ENCODE results near the gene NFIC. TPM values are rescaled to one million over a fixed set of nuclear protein-coding genes. Genes with fewer than 3 reads are reported as not detected.
"Not testable (repeated sequence)": the region's sequence is repeated elsewhere in the genome, so short reads cannot be mapped to it uniquely, and the experiment has no call there.

NFIC gene
- total RNA-seq, 2 experiments from 2014 or later: 1.5 to 1.7 TPM

GRCh38 chr19:3328743-3329142 lies 37.6 kb upstream of the NFIC start:
- H3K9me2 ChIP-seq (ENCODE audit: insufficient read depth, low read length): no peaks in the 10 kb centered on the region
- H3K4me2 ChIP-seq (ENCODE audit: low read length): no peak overlapping the region
- intact Hi-C loops (cut with micrococcal nuclease; ENCODE audit: unreplicated experiment): loop anchor here (5.0 kb wide), 1 partner anchor 114 kb away; no protein-coding TSS in a partner anchor

GRCh38 chr19:3330047-3330446 lies 36.3 kb upstream of the NFIC start:
- Histone ChIP-seq H3K9me2 (ENCODE audit: insufficient read depth, low read length) (no peaks in the 10 kb centered on the region), H3K27ac (ENCODE audit: low read depth, low read length, poor library complexity, severe bottlenecking) (no peak overlapping the region), H3K4me3 (ENCODE audit: low read depth, low read length, poor library complexity, severe bottlenecking) (no peak overlapping the region), H3K4me2 (ENCODE audit: low read length) (no peak overlapping the region), H3K4me1 (ENCODE audit: insufficient read depth, low read length, poor library complexity, severe bottlenecking) (no peaks in the 10 kb centered on the region), H4K20me1 (ENCODE audit: insufficient read depth, low read length) (no peaks in the 10 kb centered on the region), H2AFZ (ENCODE audit: low read length) (no peak overlapping the region), H3K36me3 (ENCODE audit: insufficient read depth, low read length) (no peaks in the 10 kb centered on the region), H3K9me3 (ENCODE audit: low read length) (no peaks in the 10 kb centered on the region), H3K79me2 (ENCODE audit: insufficient read depth, low read depth, low read length) (no peaks in the 10 kb centered on the region)
- ChIA-PET CTCF (ENCODE audit: unreplicated experiment) (no interaction called here), POLR2A (interaction anchor here (0.7 kb wide), 1 partner anchor 244 kb away, joined by 4 read pairs; no protein-coding TSS in a partner anchor)
- TF ChIP-seq CTCF (conservative IDR thresholded peaks at IDR 0.05; ENCODE audit: low read length): no peak
- no peak for TF ChIP-seq EZH2phosphoT487 (IDR thresholded peaks at IDR 0.05; ENCODE audit: borderline replicate concordance, low read depth, low read length)
- DNase-seq (ENCODE audit: low spot score): no peak
- BruUV-seq (replicated peaks): no TSS peak
- intact Hi-C loops (cut with micrococcal nuclease; ENCODE audit: unreplicated experiment): no loop called here

More at GRCh38 chr19:3328743-3329142, 37.6 kb upstream of the NFIC start:
- Histone ChIP-seq H3K4me1 (ENCODE audit: insufficient read depth, low read length, poor library complexity, severe bottlenecking) (no peaks in the 10 kb centered on the region), H2AFZ (ENCODE audit: low read length) (no peak overlapping the region; the same call in 1 of the 2 replicates), H3K27ac (ENCODE audit: low read depth, low read length, poor library complexity, severe bottlenecking) (no peak overlapping the region), H3K9me3 (ENCODE audit: low read length) (no peaks in the 10 kb centered on the region), H4K20me1 (ENCODE audit: insufficient read depth, low read length) (no peaks in the 10 kb centered on the region), H3K4me3 (ENCODE audit: low read depth, low read length, poor library complexity, severe bottlenecking) (no peak overlapping the region), H3K36me3 (ENCODE audit: insufficient read depth, low read length) (no peaks in the 10 kb centered on the region), H3K79me2 (ENCODE audit: insufficient read depth, low read depth, low read length) (no peaks in the 10 kb centered on the region)
- no peak for TF ChIP-seq EZH2phosphoT487 (IDR thresholded peaks at IDR 0.05; ENCODE audit: borderline replicate concordance, low read depth, low read length)
- no peak for TF ChIP-seq CTCF (conservative IDR thresholded peaks at IDR 0.05; ENCODE audit: low read length)
- BruUV-seq (replicated peaks): no TSS peak
- ChIA-PET CTCF (ENCODE audit: unreplicated experiment) (interaction anchor here (0.5 kb wide), 1 partner anchor 52 kb away, joined by 3 read pairs; no protein-coding TSS in a partner anchor), POLR2A (no interaction called here)
- no peak for DNase-seq (ENCODE audit: low spot score)

GRCh38 chr19:3332232-3332631 lies 34.2 kb upstream of the NFIC start:
- not testable (repeated sequence) for BruUV-seq (replicated peaks); H3K4me3 ChIP-seq (ENCODE audit: low read depth, low read length, poor library complexity, severe bottlenecking)

More at GRCh38 chr19:3332232-3332631, 34.2 kb upstream of the NFIC start:
- intact Hi-C loops (cut with micrococcal nuclease; ENCODE audit: unreplicated experiment); H3K36me3 ChIP-seq (ENCODE audit: insufficient read depth, low read length); DNase-seq (ENCODE audit: low spot score); H2AFZ ChIP-seq (ENCODE audit: low read length); H3K79me2 ChIP-seq (ENCODE audit: insufficient read depth, low read depth, low read length); H3K27ac ChIP-seq (ENCODE audit: low read depth, low read length, poor library complexity, severe bottlenecking); H4K20me1 ChIP-seq (ENCODE audit: insufficient read depth, low read length); H3K4me1 ChIP-seq (ENCODE audit: insufficient read depth, low read length, poor library complexity, severe bottlenecking); POLR2A ChIA-PET; H3K9me3 ChIP-seq (ENCODE audit: low read length); CTCF ChIA-PET (ENCODE audit: unreplicated experiment); H3K4me2 ChIP-seq (ENCODE audit: low read length); H3K9me2 ChIP-seq (ENCODE audit: insufficient read depth, low read length): not testable (repeated sequence)
